OCI-M2 (cell line): Measurements from ENCODE around the gene THOP1.
A peak's percentile ranks its signal among the peaks of the same experiment; 100 is the strongest.

Experiments
- DNase-seq: peaks from one replicate; lab custom pipeline; 2025; ENCODE audit not compliant: unreplicated experiment; lab: John Stamatoyannopoulos, UW

THOP1 gene

GRCh38 chr19:2785244-2785997 lies at the start of gene THOP1:
Gene THOP1 (plus strand): TSS chr19:2785503. CDS start chr19:2785663, 160 bp downstream.
- DNase-seq, result peak; percentile 91

GRCh38 chr19:2736550-2737190 lies 48.6 kb upstream of the THOP1 start:
- no peak for DNase-seq

GRCh38 chr19:2739602-2740313 lies 45.5 kb upstream of the THOP1 start, which contains the start of gene SLC39A3:
Gene SLC39A3 (minus strand): TSS chr19:2740017. CDS start chr19:2737257, 2,760 bp downstream.
- peak; percentile 49 for DNase-seq

- no peak for DNase-seq
These were observed 45.0 kb upstream of the THOP1 start for GRCh38 chr19:2740314-2740656.

GRCh38 chr19:2743099-2743498 lies 42.2 kb upstream of the THOP1 start:
- no peak for DNase-seq

- DNase-seq, result no peak
These were observed 41.2 kb upstream of the THOP1 start for GRCh38 chr19:2744113-2744512.

GRCh38 chr19:2747349-2747748 lies 38.0 kb upstream of the THOP1 start:
- DNase-seq, result no peak

GRCh38 chr19:2750808-2751437 lies 34.4 kb upstream of the THOP1 start:
- no peak for DNase-seq

- DNase-seq, result no peak
These were observed 33.9 kb upstream of the THOP1 start for GRCh38 chr19:2751438-2751830.

GRCh38 chr19:2754659-2755447 lies 30.4 kb upstream of the THOP1 start:
- DNase-seq, result no peak

GRCh38 chr19:2755448-2755705 lies 29.9 kb upstream of the THOP1 start:
- DNase-seq, result no peak

GRCh38 chr19:2755811-2756210 lies 29.5 kb upstream of the THOP1 start:
- no peak for DNase-seq

GRCh38 chr19:2756477-2756876 lies 28.8 kb upstream of the THOP1 start:
- no peak for DNase-seq

- no peak for DNase-seq
These were observed 28.1 kb upstream of the THOP1 start for GRCh38 chr19:2756921-2757881.

- no peak for DNase-seq
These were observed 26.5 kb upstream of the THOP1 start for GRCh38 chr19:2758601-2759313.

- DNase-seq, result no peak
These were observed 25.9 kb upstream of the THOP1 start for GRCh38 chr19:2759362-2759761.

GRCh38 chr19:2759965-2760364 lies 25.3 kb upstream of the THOP1 start:
- DNase-seq, result no peak

GRCh38 chr19:2761309-2761677 lies 24.0 kb upstream of the THOP1 start:
- DNase-seq, result no peak
